RKO (cell line): ENCODE data around the gene INPP5A.
"Not testable (repeated sequence)": the region's sequence is repeated elsewhere in the genome, so short reads cannot be mapped to it uniquely, and the experiment has no call there.

Source experiments
- DNase-seq: peaks from one replicate; pipeline ENCODE4 v3.0.0-alpha.2; 2016; ENCODE audit warnings: low spot score

The INPP5A gene

DNA sequence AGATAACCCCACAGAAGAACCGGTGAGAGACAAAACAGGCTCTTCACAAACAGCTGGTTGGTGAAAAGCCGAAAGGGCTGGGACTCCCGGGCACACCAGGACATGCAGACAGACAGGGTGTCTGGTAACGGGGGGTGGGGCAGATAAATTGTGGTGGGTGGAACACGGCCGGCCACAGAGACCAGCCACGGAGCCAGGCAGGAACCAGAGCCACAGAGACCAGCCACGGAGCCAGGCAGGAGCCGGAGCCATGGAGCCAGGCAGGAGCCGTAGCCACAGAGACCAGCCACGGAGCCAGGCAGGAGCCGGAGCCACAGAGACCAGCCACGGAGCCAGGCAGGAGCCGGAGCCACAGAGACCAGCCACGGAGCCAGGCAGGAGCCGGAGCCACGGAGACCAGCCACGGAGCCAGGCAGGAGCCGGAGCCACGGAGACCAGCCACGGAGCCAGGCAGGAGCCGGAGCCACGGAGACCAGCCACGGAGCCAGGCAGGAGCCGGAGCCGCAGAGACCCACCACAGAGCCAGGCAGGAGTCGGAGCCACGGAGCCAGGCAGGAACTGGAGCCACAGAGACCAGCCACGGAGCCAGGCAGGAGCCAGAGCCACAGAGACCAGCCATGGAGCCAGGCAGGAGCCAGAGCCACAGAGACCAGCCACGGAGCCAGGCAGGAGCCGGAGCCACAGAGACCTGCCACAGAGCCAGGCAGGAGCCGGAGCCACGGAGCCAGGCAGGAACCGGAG is 288.4 kb downstream of the INPP5A start:
- not testable (repeated sequence) for DNase-seq

GRCh38 chr10:132826524-132827422 is 289.2 kb downstream of the INPP5A start:
- DNase-seq = no peak

GRCh38 chr10:132827423-132827789 is 289.8 kb downstream of the INPP5A start:
- no peak for DNase-seq

DNA sequence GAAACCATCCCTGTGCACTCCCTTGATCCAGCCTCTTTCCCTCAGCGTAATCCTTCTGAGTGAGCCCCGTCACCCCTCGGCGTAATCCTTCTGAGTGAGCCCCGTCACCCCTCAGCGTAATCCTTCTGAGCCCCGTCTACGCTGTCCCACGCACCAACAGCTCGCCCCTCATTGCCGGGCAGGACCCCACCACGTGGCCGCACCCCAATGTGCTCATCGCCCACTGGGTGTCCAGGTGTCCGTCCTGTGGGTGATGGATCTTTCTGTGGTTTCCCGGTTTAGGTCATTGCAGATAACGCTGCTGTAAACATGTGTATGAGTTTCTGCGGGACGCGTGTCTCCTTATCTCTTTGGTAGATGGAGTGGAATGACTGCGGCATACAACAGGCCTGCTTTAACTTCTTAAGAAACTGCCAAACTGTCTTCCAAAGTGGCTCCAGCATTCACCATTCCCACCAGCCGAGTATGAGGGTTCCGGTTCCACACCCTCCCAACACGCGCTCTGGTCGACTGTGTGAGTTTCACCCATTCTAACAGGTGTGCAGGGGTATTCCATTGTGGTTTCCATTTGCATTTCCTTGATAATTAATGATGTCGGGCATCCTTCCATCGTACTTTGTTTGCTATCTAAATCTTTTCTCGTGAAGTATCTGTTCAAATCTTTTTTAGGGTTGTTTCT is 290.4 kb downstream of the INPP5A start:
- DNase-seq = no peak

GRCh38 chr10:132828681-132829080 is 291.1 kb downstream of the INPP5A start:
- no peak for DNase-seq

DNA sequence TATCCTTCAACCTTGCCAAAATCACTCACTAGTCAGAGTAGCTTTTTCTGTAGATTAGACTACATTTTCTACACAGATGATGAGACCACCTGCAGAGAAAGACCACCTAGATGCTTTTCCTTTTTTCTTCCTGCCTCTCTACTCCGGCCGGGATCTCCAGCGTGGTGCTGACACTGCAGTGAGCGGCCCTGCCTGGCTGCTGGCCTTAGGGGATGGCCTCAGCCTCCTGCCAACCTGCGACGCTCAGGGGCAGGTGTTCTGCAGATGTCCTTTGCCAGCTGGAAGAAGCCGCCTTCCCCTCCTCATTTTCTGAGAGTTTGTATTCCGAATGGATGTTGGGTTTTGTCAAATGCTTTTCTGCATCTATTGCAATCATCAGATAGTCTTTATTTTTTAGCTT is 291.8 kb downstream of the INPP5A start:
- no peak for DNase-seq

- DNase-seq = no peak
Measured at GRCh38 chr10:132832186-132832969, 294.8 kb downstream of the INPP5A start.
